HG03196 (cell line): ENCODE data around the gene STK38.
"Not testable (repeated sequence)": the region's sequence is repeated elsewhere in the genome, so short reads cannot be mapped to it uniquely, and the experiment has no call there.

ENCODE experiments used
- ATAC-seq: cut with Tn5 transposase; IDR thresholded peaks from one replicate; pipeline ENCODE4 v1.9.1; 2021; ENCODE audit not compliant: unreplicated experiment

The STK38 gene

GRCh38 chr6:36546920-36547645 lies at the start of gene STK38:
Gene STK38 (minus strand): TSS chr6:36547479. CDS start chr6:36540202, 7,277 bp downstream.
- ATAC-seq, result peak; percentile 58

GRCh38 chr6:36596356-36596755 lies 49.1 kb upstream of the STK38 start:
- no peak for ATAC-seq

GRCh38 chr6:36594816-36595643 lies 47.8 kb upstream of the STK38 start:
- ATAC-seq, result no peak

- peak; percentile 85 for ATAC-seq
Measured at GRCh38 chr6:36594029-36594815, 46.9 kb upstream of the STK38 start, which contains the start of gene SRSF3. Gene SRSF3 (plus strand): TSS chr6:36594362. CDS start chr6:36596763, 2,401 bp downstream.

GRCh38 chr6:36593569-36594028 lies 46.3 kb upstream of the STK38 start:
- ATAC-seq, result peak; percentile 21

GRCh38 chr6:36592221-36592655 lies 45.0 kb upstream of the STK38 start:
- ATAC-seq, result peak; percentile 40

- ATAC-seq, result no peak
Measured at GRCh38 chr6:36590237-36590636, 43.0 kb upstream of the STK38 start.

GRCh38 chr6:36589025-36589400 lies 41.7 kb upstream of the STK38 start:
- ATAC-seq, result not testable (repeated sequence)

GRCh38 chr6:36586606-36587005 lies 39.3 kb upstream of the STK38 start:
- no peak for ATAC-seq

GRCh38 chr6:36581716-36582115 lies 34.4 kb upstream of the STK38 start:
- no peak for ATAC-seq

- ATAC-seq, result no peak
Measured at GRCh38 chr6:36580184-36580526, 32.9 kb upstream of the STK38 start.

- no peak for ATAC-seq
Measured at GRCh38 chr6:36578431-36578830, 31.2 kb upstream of the STK38 start.

- no peak for ATAC-seq
Measured at GRCh38 chr6:36578030-36578429, 30.8 kb upstream of the STK38 start.

- ATAC-seq, result no peak
Measured at GRCh38 chr6:36577301-36577700, 30.0 kb upstream of the STK38 start.

GRCh38 chr6:36576578-36576977 lies 29.3 kb upstream of the STK38 start:
- no peak for ATAC-seq

- no peak for ATAC-seq
Measured at GRCh38 chr6:36574679-36575078, 27.4 kb upstream of the STK38 start.

GRCh38 chr6:36572353-36573311 lies 25.4 kb upstream of the STK38 start:
- not testable (repeated sequence) for ATAC-seq

- ATAC-seq, result no peak
Measured at GRCh38 chr6:36571122-36572043, 24.1 kb upstream of the STK38 start.

- ATAC-seq, result no peak
Measured at GRCh38 chr6:36570264-36570663, 23.0 kb upstream of the STK38 start.
